ENCODE measurements around the gene RBMS1. TPM values are rescaled to one million over a fixed set of nuclear protein-coding genes. Genes with fewer than 3 reads are reported as not detected.

The RBMS1 gene
- total RNA-seq, 2 donors from 2014 or later = 18.8 to 22.8 TPM

DNA sequence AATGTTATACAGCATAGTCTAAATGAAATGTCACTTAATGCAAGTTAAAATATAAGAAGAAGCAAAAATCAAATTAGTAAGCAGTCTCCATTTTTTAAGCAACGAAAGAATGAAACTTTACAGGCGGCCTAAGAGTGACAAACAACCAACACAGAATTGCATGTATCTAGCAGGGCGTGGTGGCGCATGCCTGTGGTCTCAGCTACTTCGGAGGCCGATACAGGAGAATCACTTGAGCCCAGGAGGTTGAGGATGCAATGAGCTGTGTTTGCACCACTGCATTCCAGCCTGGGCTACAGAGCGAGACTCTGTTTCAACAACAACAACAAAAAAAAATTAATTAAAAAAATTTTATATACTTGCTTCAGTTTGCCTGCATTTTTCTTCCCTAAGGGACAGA lies 16.6 kb downstream of the RBMS1 start:
- intact Hi-C loops (cut with DNase I) = no loop called here

GRCh38 chr2:160474891-160475787 lies 18.5 kb downstream of the RBMS1 start:
- H3K4me1 ChIP-seq (replicated peaks) = no peaks in the 10 kb centered on the region
- WGBS = 78% methylated on average over 7 of the region's 7 CpGs
- TF ChIP-seq POLR2AphosphoS5 (IDR thresholded peaks at IDR 0.05) (no peak), POLR2A (IDR thresholded peaks at IDR 0.05) (no peak)
- TF ChIP-seq, protein P1, sequence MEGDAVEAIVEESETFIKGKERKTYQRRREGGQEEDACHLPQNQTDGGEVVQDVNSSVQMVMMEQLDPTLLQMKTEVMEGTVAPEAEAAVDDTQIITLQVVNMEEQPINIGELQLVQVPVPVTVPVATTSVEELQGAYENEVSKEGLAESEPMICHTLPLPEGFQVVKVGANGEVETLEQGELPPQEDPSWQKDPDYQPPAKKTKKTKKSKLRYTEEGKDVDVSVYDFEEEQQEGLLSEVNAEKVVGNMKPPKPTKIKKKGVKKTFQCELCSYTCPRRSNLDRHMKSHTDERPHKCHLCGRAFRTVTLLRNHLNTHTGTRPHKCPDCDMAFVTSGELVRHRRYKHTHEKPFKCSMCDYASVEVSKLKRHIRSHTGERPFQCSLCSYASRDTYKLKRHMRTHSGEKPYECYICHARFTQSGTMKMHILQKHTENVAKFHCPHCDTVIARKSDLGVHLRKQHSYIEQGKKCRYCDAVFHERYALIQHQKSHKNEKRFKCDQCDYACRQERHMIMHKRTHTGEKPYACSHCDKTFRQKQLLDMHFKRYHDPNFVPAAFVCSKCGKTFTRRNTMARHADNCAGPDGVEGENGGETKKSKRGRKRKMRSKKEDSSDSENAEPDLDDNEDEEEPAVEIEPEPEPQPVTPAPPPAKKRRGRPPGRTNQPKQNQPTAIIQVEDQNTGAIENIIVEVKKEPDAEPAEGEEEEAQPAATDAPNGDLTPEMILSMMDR (IDR thresholded peaks at IDR 0.05) = no peak
- H3K36me3 ChIP-seq = no peaks in the 10 kb centered on the region
- no peak overlapping the region for H3K27ac ChIP-seq
- intact Hi-C loops (cut with DNase I) = no loop called here
- no peak for DNase-seq (ENCODE audit: low spot score)
- H3K4me3 ChIP-seq = no peak overlapping the region
- no peaks in the 10 kb centered on the region for H3K9me3 ChIP-seq
- H3K27me3 ChIP-seq (replicated peaks; ENCODE audit: insufficient read depth) = no peaks in the 10 kb centered on the region

More for the DNA sequence above, 16.6 kb downstream of the RBMS1 start:
- Histone ChIP-seq H3K27me3 (replicated peaks; ENCODE audit: insufficient read depth) (no peaks in the 10 kb centered on the region), H3K36me3 (no peaks in the 10 kb centered on the region), H3K4me3 (no peak overlapping the region), H3K27ac (no peak overlapping the region), H3K9me3 (no peaks in the 10 kb centered on the region), H3K4me1 (replicated peaks) (no peaks in the 10 kb centered on the region)
- TF ChIP-seq POLR2AphosphoS5 (IDR thresholded peaks at IDR 0.05) (no peak), POLR2A (IDR thresholded peaks at IDR 0.05) (no peak)
- TF ChIP-seq, protein P1 (IDR thresholded peaks at IDR 0.05) = no peak
- 92% methylated on average over 7 of the region's 7 CpGs for WGBS
- no peak for DNase-seq (ENCODE audit: low spot score)

DNA sequence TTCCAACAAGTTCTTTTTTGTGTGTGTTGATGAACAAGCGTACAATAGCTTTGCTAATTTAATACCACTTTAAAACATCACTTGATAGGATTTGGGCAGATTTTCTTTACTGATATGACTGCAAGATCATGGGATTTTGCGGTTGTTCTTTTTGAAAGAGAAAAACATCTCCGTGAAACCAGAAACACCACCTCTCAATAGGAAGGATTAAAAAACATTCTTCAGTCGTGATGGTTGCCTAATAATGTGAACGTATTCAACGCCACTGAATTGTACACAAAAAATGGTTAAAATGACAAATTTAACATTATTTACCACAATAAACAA lies 19.3 kb downstream of the RBMS1 start:
- Histone ChIP-seq H3K27ac (no peak overlapping the region), H3K9me3 (no peaks in the 10 kb centered on the region), H3K4me1 (replicated peaks) (no peaks in the 10 kb centered on the region), H3K36me3 (no peaks in the 10 kb centered on the region), H3K27me3 (replicated peaks; ENCODE audit: insufficient read depth) (no peaks in the 10 kb centered on the region), H3K4me3 (no peak overlapping the region)
- no peak for DNase-seq (ENCODE audit: low spot score)
- intact Hi-C loops (cut with DNase I) = no loop called here
- WGBS = 47% methylated on average over 6 of the region's 6 CpGs
- TF ChIP-seq POLR2A (IDR thresholded peaks at IDR 0.05) (no peak), POLR2AphosphoS5 (IDR thresholded peaks at IDR 0.05) (no peak)
- TF ChIP-seq, protein P1 (IDR thresholded peaks at IDR 0.05) = no peak

- WGBS = 32% methylated on average over 2 of the region's 2 CpGs
These were observed 19.9 kb downstream of the RBMS1 start for GRCh38 chr2:160473468-160474318.

More at GRCh38 chr2:160473468-160474318, 19.9 kb downstream of the RBMS1 start:
- Histone ChIP-seq H3K27me3 (replicated peaks; ENCODE audit: insufficient read depth) (no peaks in the 10 kb centered on the region), H3K4me1 (replicated peaks) (no peaks in the 10 kb centered on the region), H3K4me3 (no peak overlapping the region), H3K9me3 (no peaks in the 10 kb centered on the region), H3K36me3 (no peaks in the 10 kb centered on the region), H3K27ac (no peak overlapping the region)
- DNase-seq (ENCODE audit: low spot score) = no peak
- no peak for TF ChIP-seq POLR2AphosphoS5 (IDR thresholded peaks at IDR 0.05)
- TF ChIP-seq, protein P1 (IDR thresholded peaks at IDR 0.05) = no peak
- TF ChIP-seq POLR2A (IDR thresholded peaks at IDR 0.05) = no peak
- intact Hi-C loops (cut with DNase I) = no loop called here
